ENCODE data around the gene GLCE.

The GLCE gene

GRCh38 chr15:69320977-69321554 lies 160.6 kb downstream of the GLCE start:
- no peak for DNase-seq (ENCODE audit: low read depth)
